ENCODE measurements around the gene ITGB5.

Gene ITGB5

GRCh38 chr3:124837730-124838186, 49.4 kb downstream of the ITGB5 start:
- no peak for DNase-seq (ENCODE audit: extremely low read depth, low read depth)
- TF ChIP-seq CTCF (IDR thresholded peaks at IDR 0.05; ENCODE audit: low read depth, low read length, missing control alignments): no peak
- no peak overlapping the region for H3K4me3 ChIP-seq (replicated peaks; ENCODE audit: low read depth, low read length)

- no peak overlapping the region for H3K4me3 ChIP-seq (replicated peaks; ENCODE audit: low read depth, low read length)
- no peak for TF ChIP-seq CTCF (IDR thresholded peaks at IDR 0.05; ENCODE audit: low read depth, low read length, missing control alignments)
These were observed 50.1 kb downstream of the ITGB5 start for GRCh38 chr3:124837065-124837464.

GRCh38 chr3:124836448-124836847, 50.7 kb downstream of the ITGB5 start:
- no peak overlapping the region for H3K4me3 ChIP-seq (replicated peaks; ENCODE audit: low read depth, low read length)
- no peak for TF ChIP-seq CTCF (IDR thresholded peaks at IDR 0.05; ENCODE audit: low read depth, low read length, missing control alignments)
- no peak for DNase-seq (ENCODE audit: extremely low read depth, low read depth)

More at GRCh38 chr3:124837065-124837464, 50.1 kb downstream of the ITGB5 start:
- DNase-seq (ENCODE audit: extremely low read depth, low read depth): no peak

GRCh38 chr3:124834723-124835718, 52.1 kb downstream of the ITGB5 start:
- no peak overlapping the region for H3K4me3 ChIP-seq (replicated peaks; ENCODE audit: low read depth, low read length)
- DNase-seq (ENCODE audit: extremely low read depth, low read depth): peak; percentile 45
- TF ChIP-seq CTCF (IDR thresholded peaks at IDR 0.05; ENCODE audit: low read depth, low read length, missing control alignments): no peak

GRCh38 chr3:124833710-124834332, 53.3 kb downstream of the ITGB5 start:
- no peak for DNase-seq (ENCODE audit: extremely low read depth, low read depth)
- TF ChIP-seq CTCF (IDR thresholded peaks at IDR 0.05; ENCODE audit: low read depth, low read length, missing control alignments): no peak

GRCh38 chr3:124832782-124833709, 54.1 kb downstream of the ITGB5 start:
- no peak overlapping the region for H3K4me3 ChIP-seq (replicated peaks; ENCODE audit: low read depth, low read length)
- peak; percentile 47 for DNase-seq (ENCODE audit: extremely low read depth, low read depth)
- TF ChIP-seq CTCF (IDR thresholded peaks at IDR 0.05; ENCODE audit: low read depth, low read length, missing control alignments): no peak

More at GRCh38 chr3:124833710-124834332, 53.3 kb downstream of the ITGB5 start:
- H3K4me3 ChIP-seq (replicated peaks; ENCODE audit: low read depth, low read length): no peak overlapping the region
